HepG2 (cell line): ENCODE measurements around the gene TJAP1. TPM values are rescaled to one million over a fixed set of nuclear protein-coding genes. Genes with fewer than 3 reads are reported as not detected.

Source experiments
- ATF3 ChIP-seq: sonication (generic); formaldehyde crosslinking; IDR thresholded peaks from 2 replicates; pipeline ENCODE4 v1.4.0; 2020; ENCODE audit warnings: missing genetic modification reagents
- ATM ChIP-seq: fragments of 450-650 bp; IDR thresholded peaks from 2 replicates; pipeline ENCODE4 v1.7.1; 2017; ENCODE audit warnings: mild to moderate bottlenecking, borderline replicate concordance
- BORCS8-MEF2B ChIP-seq: sonication (generic); formaldehyde crosslinking; IDR thresholded peaks from 2 replicates; pipeline ENCODE4 v1.8.0; 2022; ENCODE audit warnings: mild to moderate bottlenecking, missing genetic modification reagents
- CBX1 ChIP-seq: IDR thresholded peaks from one replicate; pipeline ENCODE4 v1.6.1; 2016; ENCODE audit warnings: antibody characterized with exemption, low read depth
- EZH2 ChIP-seq: conservative IDR thresholded peaks from 2 replicates; pipeline ENCODE4 v1.6.1; 2012; ENCODE audit warnings: mild to moderate bottlenecking, low read depth, low read length, moderate library complexity
- HOXA9 ChIP-seq: sonication (generic); formaldehyde crosslinking; IDR thresholded peaks from 2 replicates; pipeline ENCODE4 v1.8.1; 2022; ENCODE audit warnings: missing genetic modification reagents, mild to moderate bottlenecking, moderate library complexity, borderline replicate concordance
- NFKB2 ChIP-seq: sonication (generic); formaldehyde crosslinking; IDR thresholded peaks from 2 replicates; pipeline ENCODE4 v1.4.0; 2020; ENCODE audit warnings: missing genetic modification reagents, borderline replicate concordance
- NFRKB ChIP-seq: fragments of 450-650 bp; IDR thresholded peaks from 2 replicates; pipeline ENCODE4 v1.6.1; 2017
- POLR2A ChIP-seq, 2 experiments: IDR thresholded peaks; 2 replicates each; pipeline ENCODE4 v1.6.1; 2011; ENCODE audit warnings: low read depth in 2 of 2, low read length in 2 of 2, mild to moderate bottlenecking in 1 of 2, moderate library complexity in 1 of 2; ENCODE audit not compliant: insufficient read depth in 1 of 2
- RERE ChIP-seq: IDR thresholded peaks from 2 replicates; pipeline ENCODE4 v1.6.1; 2016; ENCODE audit warnings: low read depth, missing genetic modification reagents, missing compliant biosample characterization
- SMAD1 ChIP-seq: sonication (generic); formaldehyde crosslinking; IDR thresholded peaks from 2 replicates; pipeline ENCODE4 v1.4.0; 2020; ENCODE audit warnings: missing genetic modification reagents, low read depth, mild to moderate bottlenecking, borderline replicate concordance
- TRIM24 ChIP-seq: sonication (generic); formaldehyde crosslinking; IDR thresholded peaks from 2 replicates; pipeline ENCODE4 v1.8.0; 2022; ENCODE audit warnings: mild to moderate bottlenecking, missing genetic modification reagents
- ZHX1 ChIP-seq: sonication (generic); formaldehyde crosslinking; IDR thresholded peaks from 2 replicates; pipeline ENCODE4 v1.8.1; 2022; ENCODE audit warnings: low read depth, mild to moderate bottlenecking, missing genetic modification reagents
- ZNF17 ChIP-seq: sonication (generic); formaldehyde crosslinking; IDR thresholded peaks from 2 replicates; pipeline ENCODE4 v1.5.0; 2020; ENCODE audit warnings: mild to moderate bottlenecking, missing genetic modification reagents
- ZNF263 ChIP-seq: sonication (generic); formaldehyde crosslinking; IDR thresholded peaks from 2 replicates; pipeline ENCODE4 v1.4.0; 2020; ENCODE audit warnings: missing genetic modification reagents
- ZNF274 ChIP-seq: sonication (generic); formaldehyde crosslinking; IDR thresholded peaks from 2 replicates; pipeline ENCODE4 v1.5.1; 2020; ENCODE audit warnings: mild to moderate bottlenecking, missing genetic modification reagents
- ZNF280B ChIP-seq: sonication (generic); formaldehyde crosslinking; IDR thresholded peaks from 2 replicates; pipeline ENCODE4 v1.5.0; 2020; ENCODE audit warnings: missing genetic modification reagents, mild to moderate bottlenecking, borderline replicate concordance
- ZNF567 ChIP-seq: sonication (generic); formaldehyde crosslinking; IDR thresholded peaks from 2 replicates; pipeline ENCODE4 v1.8.1; 2023; ENCODE audit warnings: mild to moderate bottlenecking, missing genetic modification reagents, borderline replicate concordance
- ZNF691 ChIP-seq: sonication (generic); formaldehyde crosslinking; IDR thresholded peaks from 2 replicates; pipeline ENCODE4 v1.4.0; 2020; ENCODE audit warnings: missing genetic modification reagents, low read depth, mild to moderate bottlenecking, borderline replicate concordance
- ZNF879 ChIP-seq: sonication (generic); formaldehyde crosslinking; IDR thresholded peaks from 2 replicates; pipeline ENCODE4 v1.8.1; 2023; ENCODE audit warnings: missing genetic modification reagents
- polyA plus RNA-seq, 8 experiments: library from polyadenylated mRNA; depleted of rRNA in 3 of 8; stranded (reverse) in 7 of 8; unstranded in 1 of 8; fragments of >200 nt; fragmentation: Illumina TruSeq in 4 of 8; extraction: Trizol in 4 of 8; gene quantifications; 2 replicates each; pipeline versions ENCODE4 v1.2.1 to v1.2.3, GENCODE V29; 2011 to 2016; ENCODE audit warnings: low read depth in 4 of 8, missing spikeins in 1 of 8, mixed read lengths in 1 of 8; ENCODE audit not compliant: insufficient read depth in 1 of 8
- total RNA-seq, 5 experiments: library from RNA; depleted of rRNA; stranded (reverse); fragments of >200 nt; fragmentation: Illumina TruSeq; extraction: Trizol; gene quantifications; 2 replicates each; pipeline ENCODE4 v1.2.3, GENCODE V29; 2016; ENCODE audit warnings: low read depth in 1 of 5

Gene TJAP1
- total and polyA plus RNA-seq, 2 of the 13 experiments (the other 11 are each of a cell fraction or from before 2014, with no cell fraction given), result 15.7 to 41.6 TPM

GRCh38 chr6:43454290-43454695 lies 23.1 kb upstream of the TJAP1 start (continued):
- TF ChIP-seq RERE (CRISPR knock-in tag) (no peak), ZNF17 (CRISPR knock-in tag) (no peak), EZH2 (no peak), ATM (no peak), ZNF567 (CRISPR knock-in tag) (no peak), CBX1 (no peak), ZNF274 (CRISPR knock-in tag) (peak; percentile 75; the same call in 1 of the 2 replicates), HOXA9 (no peak), ZNF280B (CRISPR knock-in tag) (0 out of 2 replicates have a peak, but pooled peaks have one; percentile 16), TRIM24 (CRISPR knock-in tag) (no peak), NFRKB (no peak), POLR2A (IDR thresholded peaks at IDR 0.05; ENCODE audit: insufficient read depth in 1 of 2, low read depth in 2 of 2, low read length in 2 of 2) (no peak), ZNF691 (CRISPR knock-in tag) (no peak), SMAD1 (CRISPR knock-in tag) (no peak), ATF3 (CRISPR knock-in tag) (no peak), ZNF879 (CRISPR knock-in tag) (no peak), NFKB2 (CRISPR knock-in tag) (no peak), ZHX1 (CRISPR knock-in tag) (0 out of 2 replicates have a peak, but pooled peaks have one; percentile 28), ZNF263 (no peak), BORCS8-MEF2B (CRISPR knock-in tag) (peak; percentile 87)
